RPMI8226 (cell line): ENCODE results near the gene OR9Q1.
A peak's percentile ranks its signal among the peaks of the same experiment; 100 is the strongest.
"Not testable (repeated sequence)": the region's sequence is repeated elsewhere in the genome, so short reads cannot be mapped to it uniquely, and the experiment has no call there.

Source experiments
- DNase-seq: peaks from one replicate; pipeline ENCODE4 v3.0.0-alpha.2; 2015

The OR9Q1 gene

DNA sequence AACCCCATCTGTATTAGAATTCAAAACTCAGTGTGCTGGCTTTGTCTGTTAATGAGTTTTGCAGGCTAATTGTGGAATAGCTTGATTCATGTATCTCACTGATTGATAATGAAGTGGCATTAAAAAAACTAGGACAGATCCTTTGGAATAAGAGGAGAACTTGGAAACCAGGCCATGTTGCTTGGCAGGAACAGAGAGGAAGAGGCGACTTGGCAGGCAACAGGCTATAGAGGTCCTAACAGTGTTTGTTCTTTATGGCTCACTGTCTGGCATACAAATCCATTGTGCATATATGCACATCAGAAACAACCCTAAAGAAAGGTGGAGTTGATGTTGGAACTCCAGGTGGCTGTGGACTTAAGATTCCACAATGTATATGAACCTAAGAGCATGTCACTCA is 119.1 kb downstream of the OR9Q1 start:
- DNase-seq, result no peak

DNA sequence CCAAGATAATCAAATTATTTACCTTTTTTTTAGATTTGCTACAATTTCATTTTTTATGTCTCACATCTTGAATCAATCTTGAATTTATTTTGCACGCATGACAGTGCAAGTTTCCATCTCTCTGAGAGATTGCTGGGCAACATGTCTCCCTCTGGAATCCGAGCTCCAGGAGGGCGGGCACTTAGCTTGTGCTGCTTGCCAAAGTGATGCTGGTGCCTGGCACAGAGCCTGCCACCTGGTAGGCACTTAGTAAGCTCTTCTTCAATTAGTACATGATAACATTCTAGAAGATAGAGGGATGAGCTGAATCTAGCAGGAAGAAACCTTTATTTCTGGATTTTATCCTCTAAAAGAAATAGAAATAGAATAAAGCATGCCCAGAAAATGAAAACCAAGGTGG is 129.1 kb downstream of the OR9Q1 start:
- DNase-seq, result no peak

DNA sequence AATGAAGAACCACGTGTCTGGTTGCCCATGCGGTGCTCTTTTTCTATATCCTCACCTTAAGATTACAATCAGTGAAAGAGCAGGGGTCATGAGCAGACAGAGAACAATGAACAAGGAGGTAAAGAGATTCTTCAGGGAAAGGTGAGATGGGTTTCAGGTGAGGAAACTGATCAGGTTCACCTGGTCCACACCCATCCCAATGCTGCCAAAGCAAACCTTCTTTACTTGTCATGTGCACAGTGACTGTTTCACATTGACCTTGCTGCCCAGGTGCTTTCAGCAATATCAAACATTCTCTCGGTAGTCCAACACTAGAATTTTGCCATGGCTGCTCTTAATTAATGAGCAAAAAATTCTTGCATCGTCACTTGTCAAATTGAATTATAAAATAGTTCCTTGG is 140.7 kb downstream of the OR9Q1 start:
- DNase-seq, result no peak

DNA sequence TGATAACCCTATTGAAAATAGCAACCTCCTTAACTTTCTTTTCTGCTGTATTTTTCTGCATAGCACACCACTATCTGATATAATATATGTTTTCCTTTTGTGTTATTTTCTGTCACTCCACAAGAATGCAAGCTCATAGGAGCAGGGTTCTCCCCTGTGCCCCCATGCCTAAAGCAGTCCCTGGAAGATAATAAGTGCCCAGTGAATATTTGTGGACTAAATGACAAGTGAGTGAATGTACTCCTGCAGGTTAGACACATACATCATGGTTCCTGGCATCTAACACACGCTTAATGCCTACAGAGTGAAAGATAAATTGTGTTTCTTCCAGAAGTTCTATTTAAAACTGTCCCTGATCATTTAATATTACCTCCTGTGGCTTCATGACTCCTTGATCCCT is 141.3 kb downstream of the OR9Q1 start:
- DNase-seq, result no peak

DNA sequence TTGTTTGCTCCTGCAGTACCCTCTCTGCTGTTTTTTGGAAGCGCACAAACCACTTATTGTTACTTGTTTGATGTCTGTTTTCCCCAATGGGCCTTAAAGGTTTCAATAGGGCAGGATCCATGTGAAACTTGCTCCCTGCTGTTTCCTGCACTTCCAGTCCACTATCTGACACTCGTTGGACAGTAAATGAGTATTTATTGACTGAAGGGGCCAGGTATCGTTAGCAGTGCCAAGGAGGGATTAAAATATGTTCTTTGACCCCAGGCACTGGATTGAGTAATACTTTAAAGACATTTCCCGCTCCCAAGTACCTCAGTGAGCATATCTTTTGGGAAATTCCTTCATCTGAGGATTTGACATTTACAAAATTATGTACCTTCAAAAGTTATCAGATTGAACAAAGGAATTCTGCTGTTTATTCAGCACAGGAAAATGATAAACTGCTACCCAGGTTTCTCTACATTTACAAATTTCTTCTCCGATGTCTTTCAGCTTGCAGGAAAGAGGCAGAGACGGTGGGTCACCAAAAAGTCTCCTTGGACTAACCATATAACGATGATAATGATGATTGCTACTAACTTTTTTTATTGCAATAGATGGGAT is 141.9 kb downstream of the OR9Q1 start:
- no peak for DNase-seq

DNA sequence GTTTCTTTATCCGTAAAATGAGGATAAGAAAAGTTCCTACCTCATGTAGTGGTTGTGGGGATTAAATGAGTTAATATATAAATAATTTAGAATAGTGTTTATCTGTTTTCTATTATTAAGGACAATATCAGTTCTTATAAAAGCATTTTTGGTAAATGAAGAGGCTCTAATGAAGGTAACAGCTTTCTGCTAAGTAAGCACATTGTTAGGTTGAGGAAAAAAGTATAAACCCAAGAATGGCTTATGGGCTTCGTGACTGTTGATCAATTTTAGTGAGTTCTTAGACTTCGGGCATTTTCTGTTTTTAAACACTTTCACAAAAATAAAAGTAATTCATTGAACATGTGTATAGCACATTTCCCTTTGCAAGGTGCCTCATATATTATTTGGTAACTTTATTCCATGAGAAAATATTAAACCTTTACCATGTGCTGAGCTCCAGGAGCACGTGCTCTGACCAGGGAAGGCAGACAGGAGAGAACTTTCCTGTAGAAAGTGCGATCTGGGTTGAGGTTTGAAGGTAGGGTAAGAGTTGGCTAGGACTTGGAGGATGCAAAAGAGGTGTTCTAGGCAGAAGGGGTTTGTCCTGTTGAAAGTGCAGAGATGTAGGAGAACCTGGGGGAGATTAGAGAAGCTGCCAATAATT is 153.9 kb downstream of the OR9Q1 start:
- DNase-seq, result no peak

DNA sequence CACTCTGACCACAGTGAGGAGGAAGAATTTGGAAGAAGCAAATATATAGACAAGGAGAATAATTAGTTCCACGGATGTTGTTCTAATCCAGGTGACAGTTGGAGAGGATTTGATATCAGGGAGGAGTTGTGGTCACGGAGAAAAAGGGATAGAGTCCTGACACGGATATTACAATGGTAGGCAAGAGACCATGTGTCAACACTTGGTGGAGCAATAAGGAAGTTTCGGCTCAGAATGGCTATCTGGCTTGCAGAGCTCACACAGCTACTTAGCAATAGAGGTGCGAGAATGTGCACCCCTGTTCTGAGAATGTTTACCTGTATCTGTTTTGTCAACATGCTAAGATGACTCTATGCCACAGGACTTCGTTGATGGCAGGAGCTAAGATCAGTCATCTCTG is 154.8 kb downstream of the OR9Q1 start:
- no peak for DNase-seq

DNA sequence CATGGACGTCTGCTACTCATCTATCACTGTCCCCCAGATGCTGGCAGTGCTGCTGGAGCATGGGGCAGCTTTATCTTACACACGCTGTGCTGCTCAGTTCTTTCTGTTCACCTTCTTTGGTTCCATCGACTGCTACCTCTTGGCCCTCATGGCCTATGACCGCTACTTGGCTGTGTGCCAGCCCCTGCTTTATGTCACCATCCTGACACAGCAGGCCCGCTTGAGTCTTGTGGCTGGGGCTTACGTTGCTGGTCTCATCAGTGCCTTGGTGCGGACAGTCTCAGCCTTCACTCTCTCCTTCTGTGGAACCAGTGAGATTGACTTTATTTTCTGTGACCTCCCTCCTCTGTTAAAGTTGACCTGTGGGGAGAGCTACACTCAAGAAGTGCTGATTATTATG is 156.0 kb downstream of the OR9Q1 start:
- DNase-seq, result peak; percentile 64

DNA sequence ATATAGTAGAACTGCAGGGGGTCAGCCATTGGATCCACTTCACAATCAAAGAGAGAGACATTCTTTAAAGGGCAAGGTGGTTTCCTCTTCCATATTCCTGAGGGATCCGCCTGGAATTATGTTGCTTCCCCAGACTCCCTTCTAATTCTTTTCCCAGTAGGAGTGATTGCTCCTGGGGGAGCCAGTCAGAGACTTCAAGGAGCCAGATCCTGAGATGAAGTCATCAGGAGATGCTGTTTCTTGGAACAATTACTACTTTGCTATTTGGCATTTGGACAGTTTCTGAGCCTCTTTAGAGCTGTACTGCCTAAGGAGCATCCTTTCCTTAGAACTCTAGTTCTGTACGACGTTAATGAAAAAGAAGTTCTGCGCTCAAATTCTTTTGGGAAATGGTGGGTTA is 163.3 kb downstream of the OR9Q1 start:
- no peak for DNase-seq

DNA sequence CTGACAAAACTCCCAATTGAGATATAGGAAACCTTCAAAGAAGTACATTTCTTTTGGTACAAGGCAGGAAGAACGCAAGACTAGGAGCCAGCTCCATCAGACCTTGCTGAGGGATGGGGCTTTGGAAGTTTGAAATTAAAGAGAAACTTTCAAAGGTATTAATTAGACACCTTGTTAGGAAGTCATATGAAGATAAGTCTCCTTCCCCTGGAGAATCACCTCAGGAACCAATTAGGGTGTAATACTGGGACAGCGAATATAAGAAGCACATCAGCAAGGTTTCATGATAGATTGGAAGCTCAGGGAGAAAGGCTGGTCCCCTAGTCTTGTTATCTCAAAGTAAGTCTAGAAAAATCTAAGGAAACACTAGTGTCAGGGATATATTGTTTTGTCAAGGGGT is 165.1 kb downstream of the OR9Q1 start, which contains the start of gene OR9Q2:
Gene OR9Q2, plus strand, starts transcription at position 301 of the 400 bp plus-strand sequence. CDS start 1,421 bp downstream, outside the sequence.
- no peak for DNase-seq

DNA sequence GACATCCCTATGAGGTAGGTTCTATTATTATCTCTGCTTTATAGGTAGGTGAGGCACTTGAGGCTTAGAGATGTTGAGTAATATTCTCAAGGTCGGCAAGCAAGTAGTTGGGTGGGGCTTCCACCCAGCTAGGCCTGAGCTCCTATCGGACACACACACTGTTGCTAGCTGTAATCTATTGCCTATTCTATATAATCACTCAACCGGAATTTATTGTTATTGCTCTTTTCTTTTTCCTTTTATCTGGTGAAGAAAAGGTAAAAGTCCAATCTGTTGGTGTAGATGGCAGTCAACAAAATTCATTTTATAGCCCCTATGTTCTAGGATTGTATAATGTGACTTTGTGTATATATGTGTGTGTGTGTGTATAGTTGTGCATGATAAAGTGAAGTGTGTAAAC is 168.5 kb downstream of the OR9Q1 start:
- DNase-seq, result no peak

DNA sequence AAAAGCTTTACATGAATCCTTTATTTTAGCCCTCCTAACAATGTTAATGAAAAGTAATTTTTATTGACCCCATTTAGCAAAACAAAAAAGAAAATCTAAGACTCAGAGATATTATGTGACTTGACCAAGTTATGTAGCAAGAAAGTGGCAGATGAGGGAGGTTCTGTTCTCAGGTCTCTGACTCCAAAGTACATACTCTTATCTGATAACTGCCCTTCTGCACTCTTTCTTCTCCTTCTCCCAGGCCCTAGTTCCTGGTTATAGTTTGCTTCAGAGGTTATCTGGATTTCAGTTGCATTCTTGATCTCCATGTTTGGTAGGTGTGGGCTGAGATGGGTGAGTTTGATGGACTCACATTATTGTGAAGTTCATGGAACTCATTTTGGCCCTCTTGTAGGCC is 169.7 kb downstream of the OR9Q1 start:
- DNase-seq, result no peak

DNA sequence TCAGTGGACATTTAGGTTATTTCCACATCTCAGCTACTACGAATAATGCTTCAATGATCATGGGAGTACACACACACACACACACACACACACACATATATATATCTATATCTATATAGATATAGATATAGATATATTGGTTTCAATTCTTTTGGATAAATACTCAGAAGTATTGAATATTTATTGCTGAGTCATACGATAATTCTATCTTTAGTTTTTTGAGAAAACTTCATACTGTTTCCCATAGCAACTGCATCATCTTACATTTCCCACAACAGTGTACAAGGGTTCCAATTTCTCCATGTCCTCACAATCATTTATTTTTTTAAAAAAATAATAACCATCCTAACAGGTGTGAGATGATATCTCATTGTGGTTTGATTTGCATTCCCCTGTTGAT is 172.3 kb downstream of the OR9Q1 start:
- DNase-seq, result no peak

DNA sequence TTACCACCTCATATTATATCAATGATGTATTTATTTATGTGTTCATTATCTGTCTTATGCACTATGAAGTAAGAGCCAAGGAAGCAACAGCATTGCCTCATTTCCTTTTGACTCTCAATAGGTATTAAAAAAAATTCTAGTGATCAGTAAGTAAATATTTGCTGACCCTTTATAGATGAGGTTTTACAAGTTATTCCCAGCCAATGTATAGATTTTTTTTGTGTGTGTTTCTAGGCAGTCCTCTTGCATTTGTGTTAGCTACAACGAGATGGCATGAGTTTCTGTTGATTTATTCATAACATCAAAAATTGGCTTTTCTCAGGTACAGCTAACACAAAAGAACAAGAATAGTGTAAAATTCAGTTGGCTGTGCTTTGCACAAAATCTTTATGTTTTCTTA is 175.6 kb downstream of the OR9Q1 start:
- DNase-seq, result no peak

DNA sequence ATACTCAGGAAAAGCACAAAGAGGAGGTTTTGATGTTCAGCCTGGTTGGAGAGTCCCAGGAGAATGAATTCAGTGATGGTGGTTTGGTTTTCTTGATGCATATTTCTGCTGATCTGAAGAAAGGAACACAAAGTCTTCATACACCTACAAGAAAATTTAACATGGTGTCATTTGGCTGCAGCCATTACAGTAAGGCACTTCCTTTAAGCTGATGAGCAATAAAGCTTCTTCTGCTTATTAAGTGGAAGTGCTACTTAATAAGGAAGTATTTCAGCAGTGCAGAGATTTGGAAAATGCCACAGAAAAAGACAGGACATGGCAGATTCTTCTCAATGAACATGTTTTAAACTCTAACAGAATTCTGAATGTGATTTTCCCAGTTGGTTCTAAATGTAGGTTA is 180.4 kb downstream of the OR9Q1 start, which contains the start of gene OR1S2:
Gene OR1S2, minus strand, starts transcription at position 101 of the 400 bp plus-strand sequence. Its CDS starts 0 bp downstream, at position 101.
- DNase-seq, result no peak

DNA sequence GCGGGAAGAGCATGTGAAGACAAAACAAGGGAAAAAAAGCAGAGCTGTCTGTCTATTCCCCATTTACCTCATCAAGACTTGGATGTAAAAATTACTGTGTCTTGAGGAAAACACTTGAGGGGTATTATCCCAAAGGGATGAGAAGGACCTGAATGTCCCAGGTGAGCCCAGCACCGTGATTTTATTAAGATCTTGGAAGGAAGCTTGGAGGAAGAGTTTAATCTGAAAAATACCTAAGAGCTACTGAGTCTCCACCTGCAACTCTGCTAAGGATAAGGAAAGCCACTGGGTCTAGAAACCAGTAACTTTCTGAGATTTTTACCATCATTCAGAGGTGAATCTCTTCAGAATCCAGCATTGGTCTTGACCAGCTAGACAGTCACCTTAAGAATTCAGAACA is 188.7 kb downstream of the OR9Q1 start, which contains the start of gene OR1S1:
Gene OR1S1, plus strand, starts transcription at position 301 of the 400 bp plus-strand sequence.
- DNase-seq, result not testable (repeated sequence)

DNA sequence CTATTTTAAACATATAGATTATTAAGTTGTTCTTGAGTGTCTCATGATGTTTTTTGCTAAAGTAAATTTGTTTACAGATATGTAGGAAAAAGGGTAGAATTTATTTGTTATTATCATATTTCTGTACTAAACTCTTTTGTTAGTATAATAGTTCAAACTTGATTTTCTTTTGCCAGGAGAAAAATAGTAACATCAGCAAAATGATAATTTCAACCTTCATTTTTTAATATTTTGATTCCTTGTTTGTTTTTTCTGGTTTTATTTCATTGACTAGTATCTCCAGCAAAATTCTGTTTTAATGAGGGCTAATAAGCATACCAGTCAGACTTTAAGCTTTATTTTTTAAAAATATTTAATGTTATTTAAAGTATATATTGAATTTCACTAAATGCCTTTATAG is 192.8 kb downstream of the OR9Q1 start:
- DNase-seq, result no peak

DNA sequence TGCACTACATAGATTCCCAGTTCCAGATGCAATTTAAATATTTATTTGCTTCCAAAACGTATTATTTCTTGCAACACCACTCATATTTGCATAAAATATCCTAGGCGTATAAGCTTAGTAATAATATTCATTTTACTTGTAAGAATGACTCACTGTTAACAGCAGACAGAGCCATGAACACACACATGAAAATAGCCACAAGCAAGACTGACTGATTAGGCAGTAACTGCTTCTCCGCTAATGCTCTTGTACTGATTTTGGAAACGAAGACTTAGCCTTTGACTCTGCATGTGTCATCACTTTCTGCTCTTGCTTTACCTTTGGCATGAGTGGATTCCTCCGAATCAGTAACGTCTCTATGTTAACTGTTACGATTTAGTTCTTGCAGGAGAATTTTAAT is 199.0 kb downstream of the OR9Q1 start:
- DNase-seq, result no peak

DNA sequence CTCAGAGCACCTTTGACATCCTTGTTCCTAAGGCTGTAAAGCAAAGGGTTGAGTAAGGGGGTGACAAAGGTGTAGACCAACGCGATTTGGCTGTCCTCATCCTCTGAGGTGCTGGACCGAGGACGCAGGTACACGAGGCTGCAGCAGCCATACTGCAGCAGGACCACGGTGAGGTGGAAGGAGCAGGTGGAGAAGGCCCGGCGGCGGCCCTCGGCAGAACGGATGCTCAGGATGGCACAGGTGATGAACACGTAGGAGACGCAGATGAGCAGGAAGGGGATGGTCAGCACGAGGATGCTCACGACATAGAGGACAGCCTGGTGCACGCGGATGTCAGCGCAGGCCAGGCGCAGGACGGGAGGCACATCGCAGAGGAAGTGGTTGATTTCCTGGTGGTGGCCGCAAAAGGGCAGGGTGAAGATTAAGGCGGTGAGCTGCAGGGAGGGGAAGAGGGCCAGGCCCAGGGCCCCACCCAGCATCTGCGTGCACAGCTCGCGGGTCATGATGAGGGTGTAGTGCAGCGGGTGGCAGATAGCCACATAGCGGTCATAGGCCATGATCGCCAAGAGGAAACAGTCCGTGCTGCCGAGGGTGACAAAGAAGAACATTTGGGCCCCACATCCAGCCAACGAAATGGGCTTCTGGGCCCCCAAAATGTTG is 204.4 kb downstream of the OR9Q1 start:
- DNase-seq, result peak; percentile 12
